ENCODE results near the gene ZNF700.
A peak's percentile ranks its signal among the peaks of the same experiment; 100 is the strongest.
"Not testable (repeated sequence)": the region's sequence is repeated elsewhere in the genome, so short reads cannot be mapped to it uniquely, and the experiment has no call there.

- TF ChIP-seq POLR2A (IDR thresholded peaks at IDR 0.05) = not testable (repeated sequence)
- peak in 2 of 3 experiments; percentile 34 to 36 for TF ChIP-seq CTCF (IDR thresholded peaks at IDR 0.05)
Measured at GRCh38 chr19:11879687-11880266, 45.1 kb upstream of the ZNF700 start.
